Measurements from ENCODE around the gene PNPLA5. TPM values are rescaled to one million over a fixed set of nuclear protein-coding genes. Genes with fewer than 3 reads are reported as not detected.

PNPLA5 gene
- total and polyA plus RNA-seq, 11 donors, result not detected

GRCh38 chr22:43860126-43860525 is 31.7 kb downstream of the PNPLA5 start:
- H3K27ac ChIP-seq, result no peak overlapping the region
- H3K27me3 ChIP-seq, result peaks cover 8 to 58% (median 28%) of the 10 kb centered on the region in 9 donors
- DNase-seq, result no peak
- TF ChIP-seq CTCF (IDR thresholded peaks at IDR 0.05) (no peak), POLR2A (IDR thresholded peaks at IDR 0.05) (no peak)
- intact Hi-C loops (cut with DNase I), result no loop called here
- H3K4me1 ChIP-seq, result peaks cover 0 to 14% (median 0%) of the 10 kb centered on the region in 12 donors
- no peaks in the 10 kb centered on the region for H3K36me3 ChIP-seq
- H3K4me3 ChIP-seq, result no peak overlapping the region
- WGBS, 4 donors, result 86 to 94% (median 87%) methylated on average over 10 to 11 of the region's 11 CpGs
- ATAC-seq, result no peak
- H3K9me3 ChIP-seq, result peaks cover 0 to 15% (median 0%) of the 10 kb centered on the region in 12 donors

- no peak overlapping the region for H3K4me3 ChIP-seq
- H3K36me3 ChIP-seq, result no peaks in the 10 kb centered on the region
- WGBS, 4 donors, result 78 to 88% (median 81%) methylated on average over 14 of the region's 14 CpGs
- ATAC-seq (no peak), DNase-seq (no peak)
- peaks cover 8 to 57% (median 28%) of the 10 kb centered on the region in 9 donors for H3K27me3 ChIP-seq
- intact Hi-C loops (cut with DNase I), result no loop called here
- TF ChIP-seq POLR2A (IDR thresholded peaks at IDR 0.05) (no peak), CTCF (IDR thresholded peaks at IDR 0.05) (no peak)
- H3K9me3 ChIP-seq, result peaks cover 0 to 15% (median 0%) of the 10 kb centered on the region in 12 donors
- no peak overlapping the region for H3K27ac ChIP-seq
- peaks cover 0 to 14% (median 0%) of the 10 kb centered on the region in 12 donors for H3K4me1 ChIP-seq
These were observed 32.2 kb downstream of the PNPLA5 start for GRCh38 chr22:43859621-43860020.

GRCh38 chr22:43859176-43859575 is 32.6 kb downstream of the PNPLA5 start:
- Histone ChIP-seq H3K27me3 (peaks cover 8 to 53% (median 27%) of the 10 kb centered on the region in 9 donors), H3K4me1 (peaks cover 0 to 14% (median 0%) of the 10 kb centered on the region in 12 donors), H3K36me3 (no peaks in the 10 kb centered on the region), H3K4me3 (no peak overlapping the region), H3K9me3 (peaks cover 0 to 15% (median 0%) of the 10 kb centered on the region in 12 donors), H3K27ac (no peak overlapping the region)
- ATAC-seq (no peak), DNase-seq (no peak)
- WGBS, 4 donors, result 85 to 87% (median 86%) methylated on average over 7 of the region's 7 CpGs
- TF ChIP-seq CTCF (IDR thresholded peaks at IDR 0.05) (no peak), POLR2A (IDR thresholded peaks at IDR 0.05) (no peak)
- intact Hi-C loops (cut with DNase I), result no loop called here

GRCh38 chr22:43858156-43858895 is 33.5 kb downstream of the PNPLA5 start:
- intact Hi-C loops (cut with DNase I), result no loop called here
- H3K9me3 ChIP-seq, result peaks cover 0 to 15% (median 0%) of the 10 kb centered on the region in 12 donors
- peaks cover 0 to 14% (median 0%) of the 10 kb centered on the region in 12 donors for H3K4me1 ChIP-seq
- H3K36me3 ChIP-seq, result no peaks in the 10 kb centered on the region
- peaks cover 7 to 44% (median 21%) of the 10 kb centered on the region in 9 donors for H3K27me3 ChIP-seq
- 71 to 80% (median 76%) methylated on average over 11 of the region's 11 CpGs for WGBS, 4 donors
- ATAC-seq (no peak), DNase-seq (no peak)
- no peak overlapping the region for H3K27ac ChIP-seq
- no peak for TF ChIP-seq POLR2A (IDR thresholded peaks at IDR 0.05)
- TF ChIP-seq CTCF (IDR thresholded peaks at IDR 0.05), result no peak
- no peak overlapping the region for H3K4me3 ChIP-seq

Measured in heart left ventricle (tissue), 16 donors.